GM23338 (cell line): ENCODE results near the gene ZDHHC6. TPM values are rescaled to one million over a fixed set of nuclear protein-coding genes. Genes with fewer than 3 reads are reported as not detected.
A peak's percentile ranks its signal among the peaks of the same experiment; 100 is the strongest.

Experiments used
- ATAC-seq: fragments of 200-7000 bp; cut with Tn5 transposase; 3 replicates; pipeline ENCODE4 v1.9.1; 2020
- DNase-seq: peaks from one replicate; pipeline ENCODE4 v3.0.0-alpha.2; 2015; ENCODE audit warnings: low spot score
- H2AFZ ChIP-seq: fragments of 200-600 bp; sonication (generic); 2 replicates; pipeline ENCODE4 v1.8.0; 2016; ENCODE audit warnings: antibody characterized with exemption, mild to moderate bottlenecking, moderate library complexity
- H3F3A ChIP-seq: fragments of 200-600 bp; sonication (generic); replicated peaks from 2 replicates; pipeline ENCODE4 v1.8.0; 2017; ENCODE audit warnings: antibody characterized with exemption, mixed run types, low read depth
- H3K27ac ChIP-seq: fragments of 200-600 bp; sonication (generic); 2 replicates; pipeline ENCODE4 v1.6.1; 2016; ENCODE audit warnings: low read depth
- H3K27me3 ChIP-seq: fragments of 200-600 bp; sonication (generic); 2 replicates; pipeline ENCODE4 v1.8.0; 2016; ENCODE audit warnings: mild to moderate bottlenecking, mixed run types, moderate library complexity; ENCODE audit not compliant: insufficient read depth
- H3K36me3 ChIP-seq: fragments of 200-600 bp; sonication (generic); 2 replicates; pipeline ENCODE4 v1.8.0; 2016; ENCODE audit warnings: mild to moderate bottlenecking; ENCODE audit not compliant: insufficient read depth
- H3K4me1 ChIP-seq: fragments of 200-600 bp; sonication (generic); 2 replicates; pipeline ENCODE4 v1.8.0; 2016; ENCODE audit warnings: mild to moderate bottlenecking, moderate library complexity; ENCODE audit not compliant: insufficient read depth
- H3K4me2 ChIP-seq: fragments of 200-600 bp; sonication (generic); 2 replicates; pipeline ENCODE4 v1.7.1; 2017; ENCODE audit warnings: mixed run types
- H3K4me3 ChIP-seq: fragments of 200-600 bp; sonication (generic); 2 replicates; pipeline ENCODE4 v1.6.1; 2016; ENCODE audit warnings: mixed run types
- H3K79me2 ChIP-seq: fragments of 200-600 bp; sonication (generic); replicated peaks from 2 replicates; pipeline ENCODE4 v1.8.0; 2017; ENCODE audit warnings: mild to moderate bottlenecking; ENCODE audit not compliant: insufficient read depth
- H3K9me2 ChIP-seq: fragments of 200-600 bp; sonication (generic); 2 replicates; pipeline ENCODE4 v1.8.0; 2017; ENCODE audit not compliant: insufficient read depth
- H4K20me1 ChIP-seq: fragments of 200-600 bp; sonication (generic); replicated peaks from 2 replicates; pipeline ENCODE4 v1.8.0; 2017; ENCODE audit warnings: mild to moderate bottlenecking; ENCODE audit not compliant: insufficient read depth
- H3K27ac Mint-ChIP-seq: 2 replicates; pipeline ENCODE4 v1.8.0; 2020; ENCODE audit warnings: inconsistent platforms, mild to moderate bottlenecking, moderate library complexity, mixed read lengths
- H3K27me3 Mint-ChIP-seq: 3 replicates; pipeline ENCODE4 v1.8.0; 2022; ENCODE audit warnings: low read depth, mild to moderate bottlenecking, moderate library complexity, mixed read lengths, inconsistent platforms; ENCODE audit not compliant: insufficient read depth, poor library complexity
- H3K36me3 Mint-ChIP-seq: 3 replicates; pipeline ENCODE4 v1.8.0; 2021; ENCODE audit warnings: low read depth, mild to moderate bottlenecking, inconsistent platforms, moderate library complexity, mixed read lengths
- H3K4me1 Mint-ChIP-seq: 3 replicates; pipeline ENCODE4 v1.8.0; 2020; ENCODE audit warnings: mild to moderate bottlenecking, inconsistent platforms, mixed read lengths
- H3K4me3 Mint-ChIP-seq: 3 replicates; pipeline ENCODE4 v1.8.0; 2021; ENCODE audit warnings: moderate library complexity, mild to moderate bottlenecking, inconsistent platforms, mixed read lengths
- H3K9me3 Mint-ChIP-seq: 3 replicates; pipeline ENCODE4 v1.8.0; 2020; ENCODE audit warnings: moderate library complexity, mild to moderate bottlenecking, inconsistent platforms, mixed read lengths
- CREB1 ChIP-seq: fragments of 250-450 bp; sonication (Bioruptor Pico); IDR thresholded peaks from 2 replicates; pipeline ENCODE4 v1.5.0; 2020; ENCODE audit warnings: low read depth, mild to moderate bottlenecking, moderate library complexity
- EZH2 ChIP-seq: fragments of 200-600 bp; sonication (generic); IDR thresholded peaks from one replicate; pipeline ENCODE4 v1.8.0; 2017; ENCODE audit warnings: antibody characterized with exemption, mild to moderate bottlenecking, low read depth; ENCODE audit not compliant: unreplicated experiment
- EZH2phosphoT487 ChIP-seq: fragments of 200-600 bp; sonication (generic); IDR thresholded peaks from one replicate; pipeline ENCODE4 v1.8.1; 2018; ENCODE audit warnings: antibody characterized with exemption; ENCODE audit not compliant: unreplicated experiment
- JUNB ChIP-seq: IDR thresholded peaks from one replicate; pipeline ENCODE4 v1.6.1; 2016; ENCODE audit warnings: antibody characterized with exemption; ENCODE audit not compliant: unreplicated experiment
- NANOG ChIP-seq: IDR thresholded peaks from 2 replicates; pipeline ENCODE4 v1.6.1; 2016; ENCODE audit warnings: antibody characterized with exemption, borderline replicate concordance
- POLR2AphosphoS5 ChIP-seq: IDR thresholded peaks from 2 replicates; pipeline ENCODE4 v1.6.1; 2016; ENCODE audit warnings: antibody characterized with exemption, low read depth
- REST ChIP-seq: IDR thresholded peaks from one replicate; pipeline ENCODE4 v1.6.1; 2018; ENCODE audit warnings: antibody characterized with exemption; ENCODE audit not compliant: unreplicated experiment
- STAT1 ChIP-seq: IDR thresholded peaks from one replicate; pipeline ENCODE4 v1.6.1; 2016; ENCODE audit warnings: antibody characterized with exemption; ENCODE audit not compliant: unreplicated experiment
- ZNF114 ChIP-seq: fragments of 250-450 bp; sonication (Bioruptor Pico); IDR thresholded peaks from 2 replicates; pipeline ENCODE4 v1.5.0; 2020; ENCODE audit warnings: mild to moderate bottlenecking, moderate library complexity
- ZNF331 ChIP-seq: fragments of 250-450 bp; sonication (Bioruptor Pico); IDR thresholded peaks from 2 replicates; pipeline ENCODE4 v1.5.0; 2020; ENCODE audit warnings: low read depth, mild to moderate bottlenecking, moderate library complexity
- polyA plus RNA-seq: library from polyadenylated mRNA; unstranded; fragments of >200 nt; fragmentation: Nextera tagmentation; extraction: Ambion mirVana; gene quantifications from 2 replicates; pipeline ENCODE4 v1.2.1, GENCODE V29; 2016
- total RNA-seq: library from RNA; depleted of rRNA; stranded (reverse); fragments of >200 nt; shearing (Covaris generic); gene quantifications from 2 replicates; pipeline ENCODE4 v1.2.3, GENCODE V29; 2014
- TF ChIP-seq, protein P1 (sequence below): fragments of 250-450 bp; sonication (Bioruptor Pico); IDR thresholded peaks from 2 replicates; pipeline ENCODE4 v1.5.0; 2020; ENCODE audit warnings: mild to moderate bottlenecking, moderate library complexity
- TF ChIP-seq, protein P2 (sequence below), 2 experiments: fragments of 200-600 bp in 1 of 2; sonication (generic) in 1 of 2; conservative IDR thresholded peaks; 2 replicates each; pipeline versions ENCODE4 v1.5.1 to v1.6.1; 2016 to 2017; ENCODE audit warnings: antibody characterized with exemption in 2 of 2, low read depth in 2 of 2, mild to moderate bottlenecking in 2 of 2, moderate library complexity in 1 of 2
- TF ChIP-seq, protein P3 (sequence below): IDR thresholded peaks from 2 replicates; pipeline ENCODE4 v1.6.1; 2016; ENCODE audit warnings: antibody characterized with exemption

ZDHHC6 gene
- total and polyA plus RNA-seq, 2 experiments from 2014 or later = 24.6 to 33.7 TPM

DNA sequence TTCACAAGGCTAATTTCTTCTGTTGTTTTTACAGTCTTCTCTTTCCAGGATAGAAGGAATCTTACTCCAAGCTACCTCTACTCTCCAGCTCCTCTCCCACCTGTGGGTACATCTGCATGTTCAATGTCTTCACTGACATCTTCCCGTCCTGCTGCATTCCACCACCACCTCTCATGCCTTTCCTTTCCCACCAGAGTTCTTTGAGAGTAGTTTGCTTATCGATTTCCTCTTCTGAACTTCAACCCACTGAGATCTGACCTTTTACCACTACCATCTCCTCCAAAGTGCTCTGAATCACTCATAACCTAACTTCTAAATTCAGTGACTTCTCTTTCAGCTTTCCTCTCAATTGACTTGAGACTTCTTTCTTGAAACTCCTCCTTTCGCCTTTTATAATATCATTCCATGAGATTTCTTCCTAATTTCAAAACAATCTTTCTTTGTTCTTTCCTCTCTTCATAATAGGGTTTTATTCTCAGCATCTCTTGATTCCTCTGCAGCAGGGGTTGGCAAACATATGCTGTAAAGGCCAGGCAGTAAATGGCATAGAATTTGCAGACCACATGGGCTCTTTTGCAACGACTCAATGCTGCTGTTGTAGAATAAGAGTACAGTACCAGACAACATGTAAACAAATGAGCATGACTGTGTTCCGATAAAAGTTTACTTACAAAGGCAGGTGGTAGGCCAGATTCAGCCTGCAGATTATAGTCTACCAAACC, 50.7 kb downstream of the ZDHHC6 start:
- Histone ChIP-seq H3K27me3 (no peaks in the 10 kb centered on the region), H3K4me3 (no peak overlapping the region), H3K4me2 (no peak overlapping the region), H3K9me2 (no peaks in the 10 kb centered on the region), H3K4me1 (no peaks in the 10 kb centered on the region), H2AFZ (no peak overlapping the region; the same call in 1 of the 2 replicates), H3K36me3 (no peaks in the 10 kb centered on the region), H3F3A (no peaks in the 10 kb centered on the region), H3K27ac (no peak overlapping the region), H3K79me2 (no peaks in the 10 kb centered on the region), H4K20me1 (no peaks in the 10 kb centered on the region)
- TF ChIP-seq EZH2phosphoT487 (no peak), STAT1 (no peak), ZNF331 (no peak), EZH2 (no peak), CREB1 (CRISPR knock-in tag) (no peak), ZNF114 (CRISPR knock-in tag) (no peak), POLR2AphosphoS5 (no peak), REST (no peak), JUNB (no peak), NANOG (no peak)
- TF ChIP-seq, protein P1, sequence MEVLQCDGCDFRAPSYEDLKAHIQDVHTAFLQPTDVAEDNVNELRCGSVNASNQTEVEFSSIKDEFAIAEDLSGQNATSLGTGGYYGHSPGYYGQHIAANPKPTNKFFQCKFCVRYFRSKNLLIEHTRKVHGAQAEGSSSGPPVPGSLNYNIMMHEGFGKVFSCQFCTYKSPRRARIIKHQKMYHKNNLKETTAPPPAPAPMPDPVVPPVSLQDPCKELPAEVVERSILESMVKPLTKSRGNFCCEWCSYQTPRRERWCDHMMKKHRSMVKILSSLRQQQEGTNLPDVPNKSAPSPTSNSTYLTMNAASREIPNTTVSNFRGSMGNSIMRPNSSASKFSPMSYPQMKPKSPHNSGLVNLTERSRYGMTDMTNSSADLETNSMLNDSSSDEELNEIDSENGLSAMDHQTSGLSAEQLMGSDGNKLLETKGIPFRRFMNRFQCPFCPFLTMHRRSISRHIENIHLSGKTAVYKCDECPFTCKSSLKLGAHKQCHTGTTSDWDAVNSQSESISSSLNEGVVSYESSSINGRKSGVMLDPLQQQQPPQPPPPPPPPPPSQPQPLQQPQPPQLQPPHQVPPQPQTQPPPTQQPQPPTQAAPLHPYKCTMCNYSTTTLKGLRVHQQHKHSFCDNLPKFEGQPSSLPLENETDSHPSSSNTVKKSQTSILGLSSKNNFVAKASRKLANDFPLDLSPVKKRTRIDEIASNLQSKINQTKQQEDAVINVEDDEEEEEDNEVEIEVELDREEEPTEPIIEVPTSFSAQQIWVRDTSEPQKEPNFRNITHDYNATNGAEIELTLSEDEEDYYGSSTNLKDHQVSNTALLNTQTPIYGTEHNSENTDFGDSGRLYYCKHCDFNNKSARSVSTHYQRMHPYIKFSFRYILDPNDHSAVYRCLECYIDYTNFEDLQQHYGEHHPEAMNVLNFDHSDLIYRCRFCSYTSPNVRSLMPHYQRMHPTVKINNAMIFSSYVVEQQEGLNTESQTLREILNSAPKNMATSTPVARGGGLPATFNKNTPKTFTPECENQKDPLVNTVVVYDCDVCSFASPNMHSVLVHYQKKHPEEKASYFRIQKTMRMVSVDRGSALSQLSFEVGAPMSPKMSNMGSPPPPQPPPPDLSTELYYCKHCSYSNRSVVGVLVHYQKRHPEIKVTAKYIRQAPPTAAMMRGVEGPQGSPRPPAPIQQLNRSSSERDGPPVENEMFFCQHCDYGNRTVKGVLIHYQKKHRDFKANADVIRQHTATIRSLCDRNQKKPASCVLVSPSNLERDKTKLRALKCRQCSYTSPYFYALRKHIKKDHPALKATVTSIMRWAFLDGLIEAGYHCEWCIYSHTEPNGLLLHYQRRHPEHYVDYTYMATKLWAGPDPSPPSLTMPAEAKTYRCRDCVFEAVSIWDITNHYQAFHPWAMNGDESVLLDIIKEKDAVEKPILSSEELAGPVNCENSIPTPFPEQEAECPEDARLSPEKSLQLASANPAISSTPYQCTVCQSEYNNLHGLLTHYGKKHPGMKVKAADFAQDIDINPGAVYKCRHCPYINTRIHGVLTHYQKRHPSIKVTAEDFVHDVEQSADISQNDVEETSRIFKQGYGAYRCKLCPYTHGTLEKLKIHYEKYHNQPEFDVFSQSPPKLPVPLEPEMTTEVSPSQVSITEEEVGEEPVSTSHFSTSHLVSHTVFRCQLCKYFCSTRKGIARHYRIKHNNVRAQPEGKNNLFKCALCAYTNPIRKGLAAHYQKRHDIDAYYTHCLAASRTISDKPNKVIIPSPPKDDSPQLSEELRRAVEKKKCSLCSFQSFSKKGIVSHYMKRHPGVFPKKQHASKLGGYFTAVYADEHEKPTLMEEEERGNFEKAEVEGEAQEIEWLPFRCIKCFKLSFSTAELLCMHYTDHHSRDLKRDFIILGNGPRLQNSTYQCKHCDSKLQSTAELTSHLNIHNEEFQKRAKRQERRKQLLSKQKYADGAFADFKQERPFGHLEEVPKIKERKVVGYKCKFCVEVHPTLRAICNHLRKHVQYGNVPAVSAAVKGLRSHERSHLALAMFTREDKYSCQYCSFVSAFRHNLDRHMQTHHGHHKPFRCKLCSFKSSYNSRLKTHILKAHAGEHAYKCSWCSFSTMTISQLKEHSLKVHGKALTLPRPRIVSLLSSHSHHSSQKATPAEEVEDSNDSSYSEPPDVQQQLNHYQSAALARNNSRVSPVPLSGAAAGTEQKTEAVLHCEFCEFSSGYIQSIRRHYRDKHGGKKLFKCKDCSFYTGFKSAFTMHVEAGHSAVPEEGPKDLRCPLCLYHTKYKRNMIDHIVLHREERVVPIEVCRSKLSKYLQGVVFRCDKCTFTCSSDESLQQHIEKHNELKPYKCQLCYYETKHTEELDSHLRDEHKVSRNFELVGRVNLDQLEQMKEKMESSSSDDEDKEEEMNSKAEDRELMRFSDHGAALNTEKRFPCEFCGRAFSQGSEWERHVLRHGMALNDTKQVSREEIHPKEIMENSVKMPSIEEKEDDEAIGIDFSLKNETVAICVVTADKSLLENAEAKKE (CRISPR knock-in tag) = no peak
- TF ChIP-seq, protein P2, sequence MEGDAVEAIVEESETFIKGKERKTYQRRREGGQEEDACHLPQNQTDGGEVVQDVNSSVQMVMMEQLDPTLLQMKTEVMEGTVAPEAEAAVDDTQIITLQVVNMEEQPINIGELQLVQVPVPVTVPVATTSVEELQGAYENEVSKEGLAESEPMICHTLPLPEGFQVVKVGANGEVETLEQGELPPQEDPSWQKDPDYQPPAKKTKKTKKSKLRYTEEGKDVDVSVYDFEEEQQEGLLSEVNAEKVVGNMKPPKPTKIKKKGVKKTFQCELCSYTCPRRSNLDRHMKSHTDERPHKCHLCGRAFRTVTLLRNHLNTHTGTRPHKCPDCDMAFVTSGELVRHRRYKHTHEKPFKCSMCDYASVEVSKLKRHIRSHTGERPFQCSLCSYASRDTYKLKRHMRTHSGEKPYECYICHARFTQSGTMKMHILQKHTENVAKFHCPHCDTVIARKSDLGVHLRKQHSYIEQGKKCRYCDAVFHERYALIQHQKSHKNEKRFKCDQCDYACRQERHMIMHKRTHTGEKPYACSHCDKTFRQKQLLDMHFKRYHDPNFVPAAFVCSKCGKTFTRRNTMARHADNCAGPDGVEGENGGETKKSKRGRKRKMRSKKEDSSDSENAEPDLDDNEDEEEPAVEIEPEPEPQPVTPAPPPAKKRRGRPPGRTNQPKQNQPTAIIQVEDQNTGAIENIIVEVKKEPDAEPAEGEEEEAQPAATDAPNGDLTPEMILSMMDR (conservative IDR thresholded peaks at IDR 0.05; ENCODE audit: low read depth in 2 of 2) = no peak
- TF ChIP-seq, protein P3, sequence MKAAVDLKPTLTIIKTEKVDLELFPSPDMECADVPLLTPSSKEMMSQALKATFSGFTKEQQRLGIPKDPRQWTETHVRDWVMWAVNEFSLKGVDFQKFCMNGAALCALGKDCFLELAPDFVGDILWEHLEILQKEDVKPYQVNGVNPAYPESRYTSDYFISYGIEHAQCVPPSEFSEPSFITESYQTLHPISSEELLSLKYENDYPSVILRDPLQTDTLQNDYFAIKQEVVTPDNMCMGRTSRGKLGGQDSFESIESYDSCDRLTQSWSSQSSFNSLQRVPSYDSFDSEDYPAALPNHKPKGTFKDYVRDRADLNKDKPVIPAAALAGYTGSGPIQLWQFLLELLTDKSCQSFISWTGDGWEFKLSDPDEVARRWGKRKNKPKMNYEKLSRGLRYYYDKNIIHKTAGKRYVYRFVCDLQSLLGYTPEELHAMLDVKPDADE = no peak
- Mint-ChIP-seq H3K27me3 (no peaks in the 10 kb centered on the region), H3K9me3 (no peaks in the 10 kb centered on the region), H3K27ac (no peak overlapping the region), H3K4me1 (no peaks in the 10 kb centered on the region), H3K36me3 (no peaks in the 10 kb centered on the region), H3K4me3 (no peak overlapping the region)
- no peak for DNase-seq
- peak; percentile 33; the same call in 1 of the 3 replicates for ATAC-seq
